H1 (cell line): ENCODE measurements around the gene SNED1. TPM values are rescaled to one million over a fixed set of nuclear protein-coding genes. Genes with fewer than 3 reads are reported as not detected.

Source experiments
- CTCF ChIA-PET: fragments of 300-600 bp; sonication (Branson Sonifier 250); formaldehyde crosslinking; loops from one replicate; lab custom pipeline; 2021; ENCODE audit not compliant: partially characterized antibody; lab: Charles Lee
- POLR2A ChIA-PET: fragments of 300-600 bp; sonication (Branson Sonifier 250); formaldehyde crosslinking; loops from one replicate; lab custom pipeline; 2021; ENCODE audit warnings: inconsistent platforms; ENCODE audit not compliant: partially characterized antibody; lab: Charles Lee
- DNase-seq, 2 experiments: peaks; one replicate each; pipeline versions ENCODE4 v3.0.0 to v3.0.0-alpha.2; 2010 to 2022; ENCODE audit warnings: low spot score in 2 of 2, low read depth in 1 of 2, mixed read lengths in 1 of 2
- FAIRE-seq: peaks from 2 replicates; lab custom pipeline; 2011; peaks lifted over from hg19 to GRCh38; lab: Jason Lieb, UNC
- H2AFZ ChIP-seq: 2 replicates; pipeline ENCODE4 v1.8.1; 2012; ENCODE audit warnings: low read length, inconsistent platforms
- H2AK5ac ChIP-seq: 2 replicates; pipeline ENCODE4 v1.6.1; 2013; ENCODE audit warnings: low read depth, low read length
- H2BK120ac ChIP-seq: replicated peaks from 2 replicates; pipeline ENCODE3; 2013; ENCODE audit warnings: low read depth, low read length, inconsistent platforms
- H2BK12ac ChIP-seq: 2 replicates; pipeline ENCODE4 v1.6.1; 2013; ENCODE audit warnings: low read depth, low read length
- H2BK15ac ChIP-seq: 2 replicates; pipeline ENCODE4 v1.6.1; 2013; ENCODE audit warnings: low read length
- H2BK20ac ChIP-seq: 2 replicates; pipeline ENCODE4 v1.6.1; 2013; ENCODE audit warnings: low read length
- H2BK5ac ChIP-seq: 2 replicates; pipeline ENCODE4 v1.6.1; 2013; ENCODE audit warnings: low read depth, low read length
- H3K14ac ChIP-seq: 2 replicates; pipeline ENCODE4 v1.6.1; 2013; ENCODE audit warnings: inconsistent platforms; ENCODE audit not compliant: insufficient read length
- H3K18ac ChIP-seq: 2 replicates; pipeline ENCODE4 v1.6.1; 2013; ENCODE audit warnings: low read length; ENCODE audit errors: extremely low read depth
- H3K23ac ChIP-seq: 2 replicates; pipeline ENCODE4 v1.6.1; 2013; ENCODE audit warnings: inconsistent platforms; ENCODE audit not compliant: insufficient read length
- H3K23me2 ChIP-seq: 2 replicates; pipeline ENCODE4 v1.6.1; 2013; ENCODE audit warnings: low read depth, low read length
- H3K27ac ChIP-seq: 2 replicates; pipeline ENCODE4 v1.6.1; 2011; ENCODE audit warnings: low read depth, low read length, inconsistent platforms
- H3K27me3 ChIP-seq, 4 experiments: replicated peaks in 1 of 4; 1 replicate in 1 of 4; 2 replicates in 3 of 4; pipeline versions ENCODE4 v1.6.1 to v1.8.1; 2011 to 2013; ENCODE audit warnings: low read length in 3 of 4, mild to moderate bottlenecking in 3 of 4, inconsistent platforms in 2 of 4, mixed read lengths in 2 of 4, moderate library complexity in 1 of 4; ENCODE audit not compliant: control insufficient read depth in 3 of 4, insufficient read depth in 3 of 4; ENCODE audit errors: extremely low read depth in 1 of 4
- H3K36me3 ChIP-seq, 4 experiments: 2 replicates each; pipeline versions ENCODE4 v1.6.1 to v1.8.1; 2011 to 2013; ENCODE audit warnings: mild to moderate bottlenecking in 4 of 4, low read length in 3 of 4, moderate library complexity in 2 of 4, control low read depth in 1 of 4, inconsistent platforms in 1 of 4; ENCODE audit not compliant: insufficient read depth in 4 of 4, control insufficient read depth in 2 of 4
- H3K4ac ChIP-seq: replicated peaks from 2 replicates; pipeline ENCODE3; 2013; ENCODE audit warnings: low read length, low read depth, mixed read lengths, inconsistent platforms; ENCODE audit not compliant: insufficient read length
- H3K4me1 ChIP-seq, 4 experiments: replicated peaks in 1 of 4; 1 replicate in 1 of 4; 2 replicates in 3 of 4; pipeline versions ENCODE4 v1.6.1 to v1.8.1; 2011 to 2013; ENCODE audit warnings: low read length in 3 of 4, inconsistent platforms in 2 of 4, mixed read lengths in 1 of 4; ENCODE audit not compliant: insufficient read depth in 4 of 4, control insufficient read depth in 3 of 4
- H3K4me2 ChIP-seq, 2 experiments: 2 replicates each; pipeline versions ENCODE4 v1.6.1 to v1.8.1; 2011 to 2013; ENCODE audit warnings: low read depth in 2 of 2, low read length in 2 of 2, control low read depth in 1 of 2, inconsistent platforms in 1 of 2, mild to moderate bottlenecking in 1 of 2; ENCODE audit not compliant: insufficient read depth in 1 of 2
- H3K4me3 ChIP-seq, 4 experiments: fragments of 200-600, 300-600 bp in 1 of 4; sonication (generic), shearing (Covaris generic), sonication (Bioruptor Twin) in 1 of 4; 2 replicates each; pipeline versions ENCODE4 v1.5.1 to v1.8.1; 2011 to 2016; ENCODE audit warnings: low read length in 4 of 4, low read depth in 3 of 4, control low read depth in 2 of 4, inconsistent platforms in 2 of 4, mild to moderate bottlenecking in 2 of 4, mixed read lengths in 1 of 4, moderate library complexity in 1 of 4; ENCODE audit not compliant: insufficient read depth in 2 of 4; ENCODE audit errors: extremely low read depth in 1 of 4
- H3K56ac ChIP-seq: replicated peaks from 2 replicates; pipeline ENCODE3; 2013; ENCODE audit warnings: low read depth, mild to moderate bottlenecking, mixed read lengths, low read length, inconsistent platforms; ENCODE audit not compliant: insufficient read length
- H3K79me1 ChIP-seq: 2 replicates; pipeline ENCODE4 v1.6.1; 2013; ENCODE audit warnings: low read depth, low read length, control low read depth
- H3K79me2 ChIP-seq, 2 experiments: 2 replicates each; pipeline versions ENCODE4 v1.6.1 to v1.8.1; 2012 to 2013; ENCODE audit warnings: low read length in 2 of 2, mild to moderate bottlenecking in 2 of 2, inconsistent platforms in 1 of 2; ENCODE audit not compliant: insufficient read depth in 2 of 2, control insufficient read depth in 1 of 2
- H3K9ac ChIP-seq, 4 experiments: replicated peaks in 1 of 4; 1 replicate in 1 of 4; 2 replicates in 3 of 4; pipeline versions ENCODE4 v1.6.1 to v1.8.1; 2011 to 2013; ENCODE audit warnings: low read depth in 3 of 4, low read length in 3 of 4, control low read depth in 2 of 4, mild to moderate bottlenecking in 2 of 4, moderate library complexity in 2 of 4, inconsistent platforms in 1 of 4; ENCODE audit errors: extremely low read depth in 1 of 4
- H3K9me3 ChIP-seq, 2 experiments: 2 replicates each; pipeline versions ENCODE4 v1.6.1 to v1.8.1; 2012 to 2013; ENCODE audit warnings: mild to moderate bottlenecking in 2 of 2, moderate library complexity in 2 of 2, control low read depth in 1 of 2, inconsistent platforms in 1 of 2, low read depth in 1 of 2, low read length in 1 of 2, mixed read lengths in 1 of 2; ENCODE audit not compliant: insufficient read depth in 2 of 2
- H4K20me1 ChIP-seq, 2 experiments: replicated peaks in 1 of 2; 2 replicates each; pipeline versions ENCODE3 to v1.8.1; 2011 to 2013; ENCODE audit warnings: inconsistent platforms in 2 of 2, low read length in 2 of 2, mild to moderate bottlenecking in 1 of 2; ENCODE audit not compliant: insufficient read depth in 2 of 2, control insufficient read depth in 1 of 2
- H4K5ac ChIP-seq: 2 replicates; pipeline ENCODE4 v1.6.1; 2013; ENCODE audit warnings: low read length, low read depth, mixed read lengths, inconsistent platforms; ENCODE audit not compliant: insufficient read length
- H4K8ac ChIP-seq: 2 replicates; pipeline ENCODE4 v1.8.0; 2013; ENCODE audit warnings: mild to moderate bottlenecking, moderate library complexity, low read length, inconsistent platforms; ENCODE audit not compliant: insufficient read depth; ENCODE audit errors: extremely low read depth
- H4K91ac ChIP-seq: replicated peaks from 2 replicates; pipeline ENCODE3; 2013; ENCODE audit warnings: low read length, mixed read lengths, inconsistent platforms; ENCODE audit not compliant: insufficient read length
- ASH2L ChIP-seq: fragments of 200-600, 300-600 bp; sonication (generic); IDR thresholded peaks from one replicate; pipeline ENCODE4 v1.7.1; 2017; ENCODE audit warnings: low read length
- EP300 ChIP-seq, 2 experiments: IDR thresholded peaks; 1 replicate in 1 of 2; 2 replicates in 1 of 2; pipeline ENCODE4 v1.6.1; 2011 to 2012; ENCODE audit warnings: low read depth in 2 of 2, low read length in 2 of 2, mild to moderate bottlenecking in 2 of 2, borderline replicate concordance in 1 of 2, inconsistent platforms in 1 of 2, moderate library complexity in 1 of 2
- GABPA ChIP-seq: IDR thresholded peaks from 2 replicates; pipeline ENCODE4 v1.6.1; 2011; ENCODE audit warnings: mild to moderate bottlenecking, low read length, moderate library complexity, borderline replicate concordance; ENCODE audit not compliant: insufficient read depth
- JUN ChIP-seq: IDR thresholded peaks from 2 replicates; pipeline ENCODE4 v1.6.1; 2011; ENCODE audit warnings: low read depth, mild to moderate bottlenecking, improper control_type of control experiment, low read length
- PHF8 ChIP-seq: fragments of 200-600 bp; sonication (generic); conservative IDR thresholded peaks from 2 replicates; pipeline ENCODE4 v1.7.1; 2012; ENCODE audit warnings: low read depth, mild to moderate bottlenecking, inconsistent platforms, low read length, moderate library complexity
- RAD21 ChIP-seq, 2 experiments: IDR thresholded peaks in 1 of 2; conservative IDR thresholded peaks in 1 of 2; 2 replicates each; pipeline ENCODE4 v1.6.1; 2011; ENCODE audit warnings: low read depth in 2 of 2, low read length in 2 of 2, improper control_type of control experiment in 1 of 2, inconsistent platforms in 1 of 2, mild to moderate bottlenecking in 1 of 2, moderate library complexity in 1 of 2
- RNF2 ChIP-seq: fragments of 200-900, 300-1000 bp; sonication (generic); IDR thresholded peaks from 2 replicates; pipeline ENCODE4 v1.7.1; 2016; ENCODE audit warnings: borderline replicate concordance, low read depth, mild to moderate bottlenecking, antibody characterized with exemption, low read length; ENCODE audit not compliant: poor library complexity, severe bottlenecking; ENCODE audit errors: missing control alignments
- SP2 ChIP-seq: IDR thresholded peaks from 2 replicates; pipeline ENCODE4 v1.6.1; 2012; ENCODE audit warnings: mild to moderate bottlenecking, low read length, inconsistent platforms
- TBP ChIP-seq: IDR thresholded peaks from 2 replicates; pipeline ENCODE4 v1.6.1; 2011; ENCODE audit warnings: low read depth, low read length, improper control_type of control experiment
- YY1 ChIP-seq: IDR thresholded peaks from 2 replicates; pipeline ENCODE4 v1.6.1; 2011; ENCODE audit warnings: low read depth, mild to moderate bottlenecking, low read length
- WGBS, 2 experiments: shearing (Covaris generic) in 1 of 2; methylation state at CpG; one replicate each; pipeline versions ENCODE4 v1.1.6 to v1.1.7; 2013 to 2015; ENCODE audit warnings: low lambda C conversion rate in 2 of 2, mixed read lengths in 2 of 2, inconsistent platforms in 1 of 2, low coverage in 1 of 2, missing lambda C conversion rate in 1 of 2; ENCODE audit not compliant: insufficient replicate concordance in 2 of 2, insufficient coverage in 1 of 2, insufficient read length in 1 of 2; ENCODE audit errors: extremely low coverage in 1 of 2, missing lambda C conversion rate in 1 of 2; 5-methylcytosine and 5-hydroxymethylcytosine counted together
- polyA plus RNA-seq, 7 experiments: library from polyadenylated mRNA; depleted of rRNA in 3 of 7; stranded (reverse) in 5 of 7; unstranded in 2 of 7; fragments of >200 nt in 5 of 7; fragments of 200-250 nt in 2 of 7; gene quantifications; 1 replicate in 5 of 7; 2 replicates in 1 of 7; 4 replicates in 1 of 7; pipeline versions ENCODE4 v1.2.1 to v1.2.3, GENCODE V29; 2011 to 2013; ENCODE audit warnings: missing spikeins in 2 of 7, mixed read lengths in 2 of 7
- total RNA-seq: library from RNA; stranded (reverse); fragmentation: NEBNext Ultra II Directional; extraction: Animal tissue kit (Norgen Biotek cat#: 25700); gene quantifications from 2 replicates; pipeline ENCODE4 v1.2.1, GENCODE V29; 2021

SNED1 gene
- total and polyA plus RNA-seq, 2 of the 8 experiments (the other 6 are each of a cell fraction or from before 2014, with no cell fraction given), result 1.9 TPM

GRCh38 chr2:241142063-241142462, 143.6 kb downstream of the SNED1 start:
- DNase-seq (no peak), FAIRE-seq (no peak)
- H2BK20ac ChIP-seq, result no peak overlapping the region
- no peak overlapping the region for H3K9ac ChIP-seq
- H2BK15ac ChIP-seq, result no peak overlapping the region
- no peak overlapping the region for H3K14ac ChIP-seq
- no peak overlapping the region for H2BK12ac ChIP-seq
- peaks cover 4 to 19% of the 10 kb centered on the region in 2 experiments; a peak in 3 of 4 replicates for H3K79me2 ChIP-seq
- H3K4me1 ChIP-seq, result no peaks in the 10 kb centered on the region
- H4K8ac ChIP-seq, result no peak overlapping the region
- no peak overlapping the region for H2BK120ac ChIP-seq
- no peak overlapping the region for H2AK5ac ChIP-seq
- H4K20me1 ChIP-seq, result peaks cover 0 to 18% of the 10 kb centered on the region in 2 experiments
- H3K36me3 ChIP-seq, result peaks cover 5 to 18% (median 9%) of the 10 kb centered on the region in 4 experiments; a peak in 7 of 8 replicates
- H3K27me3 ChIP-seq, result no peaks in the 10 kb centered on the region; a peak in 1 of 7 replicates
- H3K4me3 ChIP-seq, result no peak overlapping the region
- peaks cover 8% of the 10 kb centered on the region for H3K79me1 ChIP-seq
- H3K23me2 ChIP-seq, result 0 out of 2 replicates have a peak, but pooled peaks cover 3% of the 10 kb centered on the region
- no peak overlapping the region for H4K5ac ChIP-seq
- no peak overlapping the region for H3K18ac ChIP-seq
- WGBS, 2 experiments, result 94% methylated on average over 6 of the region's 6 CpGs; no CpG with 5 or more reads in 1 of the 2 experiments
- no peak overlapping the region for H4K91ac ChIP-seq
- H2AFZ ChIP-seq, result no peak overlapping the region
- H3K9me3 ChIP-seq, result no peaks in the 10 kb centered on the region
- POLR2A ChIA-PET, result interaction anchor here (0.8 kb wide), 1 partner anchor 19 kb away, joined by 4 read pairs; no protein-coding TSS in a partner anchor
- no peak overlapping the region for H3K56ac ChIP-seq
- no peak overlapping the region for H3K27ac ChIP-seq
- H3K4me2 ChIP-seq, result no peak overlapping the region
- H2BK5ac ChIP-seq, result no peak overlapping the region
- no peak overlapping the region for H3K4ac ChIP-seq
- no peak overlapping the region for H3K23ac ChIP-seq
- CTCF ChIA-PET, result interaction anchor here (0.9 kb wide), 1 partner anchor 84 kb away, joined by 4 read pairs; no protein-coding TSS in a partner anchor
- no peak for TF ChIP-seq ASH2L
- no peak for TF ChIP-seq RNF2
- TF ChIP-seq YY1, result no peak
- TF ChIP-seq JUN, result no peak
- no peak for TF ChIP-seq SP2
- TF ChIP-seq EP300 (IDR thresholded peaks at IDR 0.05; ENCODE audit: borderline replicate concordance in 1 of 2, low read depth in 2 of 2, low read length in 2 of 2), result no peak
- TF ChIP-seq PHF8, result no peak
- no peak for TF ChIP-seq GABPA
- TF ChIP-seq RAD21 (IDR thresholded peaks at IDR 0.05 in 1 of 2, conservative IDR thresholded peaks at IDR 0.05 in 1 of 2; ENCODE audit: low read depth in 2 of 2, low read length in 2 of 2), result no peak
- no peak for TF ChIP-seq TBP
